ENCODE results near the gene MPP4.

DNA sequence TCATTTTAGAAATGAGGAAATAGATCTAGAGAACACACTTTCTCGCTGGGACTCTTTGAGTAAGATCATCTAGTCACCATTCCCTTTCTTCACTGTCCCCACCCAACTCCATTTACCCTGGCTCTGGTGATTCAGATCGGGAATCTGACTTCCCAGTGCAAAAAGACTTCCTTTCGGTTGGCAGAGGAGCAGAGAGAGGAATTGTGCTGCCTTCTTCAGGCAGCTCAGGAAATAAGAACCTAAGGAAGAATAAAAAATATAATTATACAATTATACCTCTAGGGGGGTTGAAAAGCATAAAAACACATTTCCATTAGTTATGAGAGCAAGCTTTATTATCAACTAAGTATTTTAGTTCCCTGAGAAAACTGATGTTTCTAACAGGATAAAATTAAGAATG lies 9.3 kb upstream of the MPP4 start:
- TF ChIP-seq, protein P1, sequence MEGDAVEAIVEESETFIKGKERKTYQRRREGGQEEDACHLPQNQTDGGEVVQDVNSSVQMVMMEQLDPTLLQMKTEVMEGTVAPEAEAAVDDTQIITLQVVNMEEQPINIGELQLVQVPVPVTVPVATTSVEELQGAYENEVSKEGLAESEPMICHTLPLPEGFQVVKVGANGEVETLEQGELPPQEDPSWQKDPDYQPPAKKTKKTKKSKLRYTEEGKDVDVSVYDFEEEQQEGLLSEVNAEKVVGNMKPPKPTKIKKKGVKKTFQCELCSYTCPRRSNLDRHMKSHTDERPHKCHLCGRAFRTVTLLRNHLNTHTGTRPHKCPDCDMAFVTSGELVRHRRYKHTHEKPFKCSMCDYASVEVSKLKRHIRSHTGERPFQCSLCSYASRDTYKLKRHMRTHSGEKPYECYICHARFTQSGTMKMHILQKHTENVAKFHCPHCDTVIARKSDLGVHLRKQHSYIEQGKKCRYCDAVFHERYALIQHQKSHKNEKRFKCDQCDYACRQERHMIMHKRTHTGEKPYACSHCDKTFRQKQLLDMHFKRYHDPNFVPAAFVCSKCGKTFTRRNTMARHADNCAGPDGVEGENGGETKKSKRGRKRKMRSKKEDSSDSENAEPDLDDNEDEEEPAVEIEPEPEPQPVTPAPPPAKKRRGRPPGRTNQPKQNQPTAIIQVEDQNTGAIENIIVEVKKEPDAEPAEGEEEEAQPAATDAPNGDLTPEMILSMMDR (conservative IDR thresholded peaks at IDR 0.05; ENCODE audit: low read depth, low read length): peak; percentile 67
- TF ChIP-seq EZH2 (IDR thresholded peaks at IDR 0.05; ENCODE audit: low read length, unreplicated experiment): no peak

Data from PC-3 (cell line).